LNCaP clone FGC (cell line): ENCODE data around the gene TAF4.

Experiments used
- DNase-seq: peaks from one replicate; pipeline ENCODE4 v3.0.0-alpha.2; 2011; ENCODE audit warnings: low read depth
- H3K4me3 ChIP-seq: 2 replicates; pipeline ENCODE4 v1.5.1; 2011; ENCODE audit warnings: mild to moderate bottlenecking, low read depth, low read length, control low read depth
- TF ChIP-seq, protein P1 (sequence below): IDR thresholded peaks from 2 replicates; pipeline ENCODE4 v1.5.1; 2012; ENCODE audit warnings: mild to moderate bottlenecking; ENCODE audit not compliant: control insufficient read depth, insufficient read depth; ENCODE audit errors: extremely low read depth

TAF4 gene

DNA sequence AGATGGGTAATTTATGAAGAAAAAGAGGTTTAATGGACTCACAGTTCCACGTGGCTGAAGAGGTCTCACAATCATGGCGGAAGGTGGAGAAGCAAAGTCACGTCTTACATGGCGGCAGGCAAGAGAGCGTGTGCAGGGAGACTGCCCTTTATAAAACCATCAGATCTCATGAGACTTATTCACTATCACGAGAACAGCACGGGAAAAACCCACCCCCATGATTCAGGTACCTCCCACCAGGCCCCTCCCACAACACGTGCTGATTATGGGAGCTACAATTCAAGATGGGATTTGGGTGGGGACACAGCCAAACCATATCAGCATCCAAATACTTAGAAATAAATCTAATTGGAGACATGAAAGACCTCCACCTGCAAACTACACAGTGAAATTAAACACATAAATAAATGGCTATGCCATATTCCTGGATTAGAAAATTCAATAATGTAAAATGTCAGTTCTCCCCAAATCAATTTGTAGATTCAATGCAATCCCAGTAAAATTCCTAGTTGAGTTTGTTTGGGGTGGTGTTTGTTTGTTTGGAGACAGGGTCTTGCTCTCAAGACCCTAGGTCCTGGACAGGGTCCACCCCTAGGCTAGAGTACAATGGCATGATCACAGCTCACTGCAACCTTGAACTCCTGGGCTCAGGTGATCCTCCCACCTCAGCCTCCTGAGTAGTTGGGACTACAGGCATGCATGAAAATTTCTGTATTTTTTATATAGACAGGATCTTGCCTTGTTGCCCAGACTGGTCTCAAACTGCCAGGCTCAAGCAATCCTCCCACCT lies 101.6 kb downstream of the TAF4 start:
- H3K4me3 ChIP-seq = no peak overlapping the region
- TF ChIP-seq, protein P1, sequence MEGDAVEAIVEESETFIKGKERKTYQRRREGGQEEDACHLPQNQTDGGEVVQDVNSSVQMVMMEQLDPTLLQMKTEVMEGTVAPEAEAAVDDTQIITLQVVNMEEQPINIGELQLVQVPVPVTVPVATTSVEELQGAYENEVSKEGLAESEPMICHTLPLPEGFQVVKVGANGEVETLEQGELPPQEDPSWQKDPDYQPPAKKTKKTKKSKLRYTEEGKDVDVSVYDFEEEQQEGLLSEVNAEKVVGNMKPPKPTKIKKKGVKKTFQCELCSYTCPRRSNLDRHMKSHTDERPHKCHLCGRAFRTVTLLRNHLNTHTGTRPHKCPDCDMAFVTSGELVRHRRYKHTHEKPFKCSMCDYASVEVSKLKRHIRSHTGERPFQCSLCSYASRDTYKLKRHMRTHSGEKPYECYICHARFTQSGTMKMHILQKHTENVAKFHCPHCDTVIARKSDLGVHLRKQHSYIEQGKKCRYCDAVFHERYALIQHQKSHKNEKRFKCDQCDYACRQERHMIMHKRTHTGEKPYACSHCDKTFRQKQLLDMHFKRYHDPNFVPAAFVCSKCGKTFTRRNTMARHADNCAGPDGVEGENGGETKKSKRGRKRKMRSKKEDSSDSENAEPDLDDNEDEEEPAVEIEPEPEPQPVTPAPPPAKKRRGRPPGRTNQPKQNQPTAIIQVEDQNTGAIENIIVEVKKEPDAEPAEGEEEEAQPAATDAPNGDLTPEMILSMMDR = no peak
- DNase-seq = no peak

DNA sequence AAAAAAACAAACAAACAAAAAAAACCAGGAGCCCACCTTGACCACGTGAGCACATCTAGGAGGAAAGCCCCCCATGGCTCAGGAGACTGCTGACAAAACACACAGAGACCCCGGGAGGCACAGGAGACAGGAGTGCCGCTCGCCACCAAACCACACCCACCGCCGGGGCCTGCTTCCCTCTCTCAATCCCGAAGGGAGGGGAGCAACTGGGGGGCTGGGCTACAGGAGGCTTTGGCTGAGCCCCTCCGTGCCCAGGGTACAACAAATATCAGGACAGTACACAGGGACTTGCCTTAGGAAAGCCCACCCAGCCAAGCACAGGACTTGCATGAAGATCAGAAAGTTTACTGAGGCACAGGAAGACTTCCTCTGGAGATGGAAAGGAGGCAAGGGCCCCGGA lies 102.5 kb downstream of the TAF4 start:
- no peak overlapping the region for H3K4me3 ChIP-seq
- TF ChIP-seq, protein P1 = no peak
- no peak for DNase-seq

DNA sequence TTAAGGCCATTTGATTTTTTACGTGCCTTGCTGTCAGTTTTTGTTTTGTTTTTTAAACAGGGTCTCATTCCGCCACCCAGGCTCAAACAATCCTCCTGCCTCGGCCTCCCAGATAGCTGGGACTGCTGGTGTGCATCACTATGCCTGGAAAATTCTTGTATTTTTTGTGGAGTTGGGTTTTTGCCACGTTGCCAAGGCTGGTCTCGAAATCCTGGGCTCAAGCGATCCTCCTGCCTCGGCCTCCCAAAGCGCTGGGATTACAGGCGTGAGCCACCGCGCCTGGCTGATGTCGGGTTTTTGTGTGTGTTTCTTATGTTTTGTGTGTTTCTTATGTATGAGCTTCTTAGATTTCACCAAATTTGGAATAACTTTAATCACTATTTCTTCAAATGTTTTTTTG lies 104.8 kb downstream of the TAF4 start:
- H3K4me3 ChIP-seq = no peak overlapping the region
- TF ChIP-seq, protein P1 = no peak
- no peak for DNase-seq

DNA sequence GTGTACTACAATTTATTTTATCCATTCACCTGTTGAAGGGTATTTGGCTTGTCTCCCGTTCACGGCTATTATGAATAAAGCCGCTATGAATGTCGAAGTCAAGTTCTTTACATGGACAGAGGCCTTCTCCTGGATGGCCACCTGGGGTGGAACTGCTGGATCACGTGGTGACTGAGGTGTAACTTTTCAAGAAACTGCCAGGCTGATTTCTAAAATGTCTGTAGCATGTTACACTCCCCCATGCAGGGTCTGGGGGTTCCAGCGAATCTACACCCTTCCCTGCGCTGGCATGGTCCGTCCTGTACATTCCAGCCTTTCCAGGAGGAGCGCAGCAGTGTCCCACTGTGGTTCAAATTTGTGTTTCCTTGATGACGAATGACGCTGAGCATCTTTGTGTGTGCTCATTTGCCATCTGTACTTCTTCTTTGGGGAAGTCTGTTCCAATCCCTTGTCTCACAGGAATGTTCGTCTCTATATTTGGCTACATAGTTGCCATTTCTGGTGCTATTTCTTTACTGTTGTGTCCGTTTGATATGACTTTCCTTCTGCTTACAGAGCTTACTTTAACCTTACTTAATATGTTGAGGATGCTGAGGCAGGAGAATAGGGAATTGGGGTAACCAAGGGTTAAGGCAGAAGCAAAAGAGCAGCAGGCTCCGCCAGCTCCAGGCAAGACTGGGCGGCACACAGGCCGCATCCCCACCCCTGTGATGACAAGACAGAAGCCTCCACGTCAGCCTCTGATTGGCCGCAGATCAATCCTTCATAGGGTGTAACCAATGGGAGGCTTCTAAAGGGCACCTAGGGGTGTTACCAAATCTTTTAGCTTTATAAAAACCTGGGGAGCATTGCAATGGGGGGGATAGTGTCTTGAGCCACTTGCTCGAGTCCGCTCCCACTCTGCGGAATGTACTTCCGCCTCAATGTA lies 106.6 kb downstream of the TAF4 start:
- TF ChIP-seq, protein P1 = no peak
- H3K4me3 ChIP-seq = no peak overlapping the region
- no peak for DNase-seq

DNA sequence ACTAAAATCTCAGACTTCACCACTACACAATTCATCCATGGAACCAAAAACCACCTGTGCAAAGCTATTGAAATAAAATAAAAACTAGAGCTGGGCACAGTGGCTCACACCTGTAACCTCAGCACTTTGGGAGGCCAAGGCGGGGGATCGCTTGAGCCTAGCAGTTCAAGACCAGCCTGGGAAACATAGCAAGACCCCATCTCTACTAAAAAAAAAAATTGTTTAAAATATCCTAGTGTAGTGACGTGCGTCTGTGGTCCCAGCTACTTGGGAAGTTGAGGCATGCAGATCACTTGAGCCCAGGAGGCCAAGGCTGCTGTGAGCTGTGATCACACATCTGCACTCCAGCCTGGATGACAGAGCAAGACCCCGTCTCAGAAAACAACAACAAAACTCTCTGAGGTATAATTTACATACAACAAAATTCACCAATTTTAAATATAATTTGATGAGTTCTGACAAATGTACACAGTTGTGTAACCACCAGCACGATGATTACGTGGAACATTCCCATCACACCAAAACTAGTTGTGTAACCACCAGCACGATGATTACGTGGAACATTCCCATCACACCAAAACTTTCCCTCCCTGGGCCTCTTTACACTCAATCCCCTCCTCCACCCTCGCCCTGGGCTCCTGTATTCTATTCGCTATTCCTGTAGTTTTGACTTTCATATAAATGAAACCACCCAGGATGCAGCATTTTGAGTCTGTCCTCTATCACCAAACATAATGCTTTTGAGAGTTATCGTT lies 107.5 kb downstream of the TAF4 start:
- DNase-seq = no peak
- no peak overlapping the region for H3K4me3 ChIP-seq
- TF ChIP-seq, protein P1 = no peak

DNA sequence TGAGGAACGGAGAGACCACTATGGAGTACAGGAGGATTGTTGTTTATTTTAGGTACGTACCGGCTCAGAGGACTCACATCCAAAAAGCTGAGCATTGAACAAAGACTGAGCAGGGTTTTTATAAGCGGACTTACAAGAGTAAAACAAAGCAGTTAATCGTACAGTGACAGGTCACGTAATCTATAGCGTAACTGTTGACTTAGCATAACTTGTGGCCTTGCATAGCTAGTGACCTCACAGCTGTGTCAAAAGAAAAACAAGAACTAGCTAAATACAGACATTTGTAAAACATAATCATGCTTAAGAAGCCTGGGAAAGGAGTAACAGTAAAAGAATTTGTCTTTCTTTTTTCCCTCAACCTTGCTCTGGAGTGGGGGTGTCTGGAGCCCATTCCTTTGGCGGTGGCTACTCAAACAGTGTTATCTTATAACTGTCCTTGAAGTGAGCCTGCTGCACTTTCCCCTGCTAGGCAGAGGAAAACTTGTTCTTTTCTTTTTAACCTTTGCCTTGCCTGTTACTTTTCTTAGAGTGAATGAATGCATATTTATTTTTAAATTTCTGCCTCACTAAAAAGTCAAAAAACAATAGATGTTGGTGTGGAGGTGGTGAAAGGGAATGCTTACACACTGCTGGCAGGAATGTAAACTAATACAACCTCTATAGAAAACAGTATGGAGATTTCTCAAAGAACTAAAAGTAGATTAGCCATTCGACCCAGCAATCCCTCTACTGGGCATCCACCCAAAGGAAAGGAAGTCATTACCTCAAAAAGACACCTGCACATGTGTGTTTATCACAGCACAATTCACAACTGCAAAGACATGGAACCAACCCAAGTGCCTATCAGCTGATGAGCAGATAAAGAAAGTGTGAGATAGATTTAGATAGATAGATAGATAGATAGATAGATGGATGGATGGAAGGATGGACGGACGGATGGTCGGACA lies 109.0 kb downstream of the TAF4 start:
- DNase-seq = no peak
- H3K4me3 ChIP-seq = no peak overlapping the region
- TF ChIP-seq, protein P1 = no peak
